ENCODE results near the gene SEL1L2. TPM values are rescaled to one million over a fixed set of nuclear protein-coding genes. Genes with fewer than 3 reads are reported as not detected.

SEL1L2 gene, protein sequence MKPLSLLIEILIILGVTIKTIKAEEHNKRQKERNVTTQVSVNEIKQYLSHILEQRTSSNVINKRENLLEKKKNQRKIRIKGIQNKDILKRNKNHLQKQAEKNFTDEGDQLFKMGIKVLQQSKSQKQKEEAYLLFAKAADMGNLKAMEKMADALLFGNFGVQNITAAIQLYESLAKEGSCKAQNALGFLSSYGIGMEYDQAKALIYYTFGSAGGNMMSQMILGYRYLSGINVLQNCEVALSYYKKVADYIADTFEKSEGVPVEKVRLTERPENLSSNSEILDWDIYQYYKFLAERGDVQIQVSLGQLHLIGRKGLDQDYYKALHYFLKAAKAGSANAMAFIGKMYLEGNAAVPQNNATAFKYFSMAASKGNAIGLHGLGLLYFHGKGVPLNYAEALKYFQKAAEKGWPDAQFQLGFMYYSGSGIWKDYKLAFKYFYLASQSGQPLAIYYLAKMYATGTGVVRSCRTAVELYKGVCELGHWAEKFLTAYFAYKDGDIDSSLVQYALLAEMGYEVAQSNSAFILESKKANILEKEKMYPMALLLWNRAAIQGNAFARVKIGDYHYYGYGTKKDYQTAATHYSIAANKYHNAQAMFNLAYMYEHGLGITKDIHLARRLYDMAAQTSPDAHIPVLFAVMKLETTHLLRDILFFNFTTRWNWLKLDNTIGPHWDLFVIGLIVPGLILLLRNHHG
- 1 to 10 TPM in 1 of 4 donors, not detected in 3; 1.4 TPM for total RNA-seq

DNA sequence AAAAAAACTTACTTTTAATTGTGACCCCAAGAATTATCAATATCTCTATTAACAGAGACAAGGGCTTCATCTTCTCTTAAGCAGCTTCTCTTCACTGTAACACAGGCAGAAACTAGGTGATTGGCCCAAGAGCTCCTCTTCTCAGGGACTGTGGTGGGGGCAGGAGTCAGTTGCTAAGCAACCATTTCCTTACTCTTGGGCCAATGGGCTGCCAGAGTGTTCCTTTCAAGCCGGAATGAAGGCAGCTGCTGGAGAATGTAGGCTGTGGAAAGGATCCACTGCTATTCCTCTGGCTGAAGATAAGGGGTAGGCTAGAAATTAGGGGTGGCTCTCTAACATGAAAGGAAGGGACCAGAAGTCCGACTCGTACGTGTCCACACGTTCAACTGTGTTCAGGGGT is at the start of gene SEL1L2:
Gene SEL1L2 (minus strand): TSS at position 150 of the 400 bp plus-strand sequence. CDS start 80 bp downstream, at position 70.
- TF ChIP-seq, protein P1, sequence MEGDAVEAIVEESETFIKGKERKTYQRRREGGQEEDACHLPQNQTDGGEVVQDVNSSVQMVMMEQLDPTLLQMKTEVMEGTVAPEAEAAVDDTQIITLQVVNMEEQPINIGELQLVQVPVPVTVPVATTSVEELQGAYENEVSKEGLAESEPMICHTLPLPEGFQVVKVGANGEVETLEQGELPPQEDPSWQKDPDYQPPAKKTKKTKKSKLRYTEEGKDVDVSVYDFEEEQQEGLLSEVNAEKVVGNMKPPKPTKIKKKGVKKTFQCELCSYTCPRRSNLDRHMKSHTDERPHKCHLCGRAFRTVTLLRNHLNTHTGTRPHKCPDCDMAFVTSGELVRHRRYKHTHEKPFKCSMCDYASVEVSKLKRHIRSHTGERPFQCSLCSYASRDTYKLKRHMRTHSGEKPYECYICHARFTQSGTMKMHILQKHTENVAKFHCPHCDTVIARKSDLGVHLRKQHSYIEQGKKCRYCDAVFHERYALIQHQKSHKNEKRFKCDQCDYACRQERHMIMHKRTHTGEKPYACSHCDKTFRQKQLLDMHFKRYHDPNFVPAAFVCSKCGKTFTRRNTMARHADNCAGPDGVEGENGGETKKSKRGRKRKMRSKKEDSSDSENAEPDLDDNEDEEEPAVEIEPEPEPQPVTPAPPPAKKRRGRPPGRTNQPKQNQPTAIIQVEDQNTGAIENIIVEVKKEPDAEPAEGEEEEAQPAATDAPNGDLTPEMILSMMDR (IDR thresholded peaks at IDR 0.05): no peak
- ATAC-seq (ENCODE audit: low FRiP score) (no peak), DNase-seq (ENCODE audit: low spot score) (no peak)

- TF ChIP-seq, protein P1 (IDR thresholded peaks at IDR 0.05): no peak
- ATAC-seq (ENCODE audit: low FRiP score): no peak
- DNase-seq (ENCODE audit: low spot score): no peak
Measured at GRCh38 chr20:14036567-14036966, 46.2 kb upstream of the SEL1L2 start.

GRCh38 chr20:14033310-14033709 is 42.9 kb upstream of the SEL1L2 start:
- ATAC-seq (ENCODE audit: low FRiP score) (no peak), DNase-seq (ENCODE audit: low spot score) (no peak)
- TF ChIP-seq, protein P1 (IDR thresholded peaks at IDR 0.05): no peak

- no peak for ATAC-seq (ENCODE audit: low FRiP score)
- no peak for DNase-seq (ENCODE audit: low spot score)
- TF ChIP-seq, protein P1 (IDR thresholded peaks at IDR 0.05): no peak
Measured at GRCh38 chr20:14030991-14031390, 40.6 kb upstream of the SEL1L2 start.

DNA sequence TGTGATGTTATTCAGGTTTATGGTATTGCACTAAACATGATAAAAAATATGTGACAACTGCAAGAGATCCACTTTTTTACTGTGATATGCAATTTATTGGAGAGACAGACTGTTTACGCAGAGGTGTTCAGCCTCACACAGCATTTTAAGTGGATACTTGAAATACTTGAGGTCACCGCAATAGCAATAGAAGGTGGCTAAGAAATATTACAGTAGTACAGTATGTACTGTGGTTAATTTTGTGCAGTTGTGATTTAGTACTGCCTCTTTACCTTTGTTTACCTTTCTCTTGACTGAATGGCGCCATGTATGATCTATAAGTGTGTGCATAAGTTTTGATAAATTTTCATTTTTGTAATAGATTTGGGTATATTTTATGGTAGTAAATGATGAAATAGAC is 22.3 kb upstream of the SEL1L2 start:
- DNase-seq (ENCODE audit: low spot score) (no peak), ATAC-seq (ENCODE audit: low FRiP score) (no peak)
- TF ChIP-seq, protein P1 (IDR thresholded peaks at IDR 0.05): no peak

DNA sequence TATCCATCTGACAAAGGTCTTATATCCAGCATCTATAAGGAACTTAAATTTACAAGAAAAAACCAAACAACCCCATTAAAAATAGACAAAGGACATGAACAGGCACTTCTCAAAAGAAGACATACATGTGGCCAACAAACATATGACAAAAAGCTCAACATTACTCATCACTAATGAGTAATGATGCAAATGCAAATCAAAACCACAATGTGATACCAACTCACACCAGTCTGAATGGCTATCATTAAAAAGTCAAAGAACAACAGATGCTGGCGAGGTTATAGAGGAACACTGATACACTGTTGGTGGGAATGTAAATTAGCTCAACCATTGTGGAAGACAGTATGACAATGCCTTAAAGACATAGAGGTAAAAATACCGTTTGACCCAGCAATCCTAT is 18.8 kb upstream of the SEL1L2 start:
- ATAC-seq (ENCODE audit: low FRiP score) (no peak), DNase-seq (ENCODE audit: low spot score) (no peak)
- TF ChIP-seq, protein P1 (IDR thresholded peaks at IDR 0.05): no peak

Data from omental fat pad (tissue), 4 donors.